HepG2 (cell line): ENCODE results near the gene CHN2. TPM values are rescaled to one million over a fixed set of nuclear protein-coding genes. Genes with fewer than 3 reads are reported as not detected.

Experiments
- ARHGAP35 ChIP-seq: sonication (generic); formaldehyde crosslinking; IDR thresholded peaks from 2 replicates; pipeline ENCODE4 v1.9.0; 2022; ENCODE audit warnings: mild to moderate bottlenecking, inconsistent platforms, moderate library complexity, missing genetic modification reagents, borderline replicate concordance
- CCAR2 ChIP-seq: fragments of 200-400 bp; formaldehyde crosslinking; optimal IDR thresholded peaks from 2 replicates; pipeline ENCODE3; 2018; ENCODE audit warnings: low read depth, mild to moderate bottlenecking, low read length, moderate library complexity
- CENPT ChIP-seq: sonication (generic); formaldehyde crosslinking; IDR thresholded peaks from 2 replicates; pipeline ENCODE4 v1.8.0; 2022; ENCODE audit warnings: low read depth, mild to moderate bottlenecking, moderate library complexity, missing genetic modification reagents
- ERF ChIP-seq: IDR thresholded peaks from 2 replicates; pipeline ENCODE4 v1.6.1; 2018; ENCODE audit warnings: missing biosample characterization, missing genetic modification reagents
- FIP1L1 ChIP-seq: fragments of 200-400 bp; formaldehyde crosslinking; IDR thresholded peaks from 2 replicates; pipeline ENCODE4 v1.6.1; 2018; ENCODE audit warnings: low read depth, mild to moderate bottlenecking, low read length, moderate library complexity, borderline replicate concordance; ENCODE audit not compliant: insufficient read depth
- FOXK2 ChIP-seq: fragments of 450-650 bp; IDR thresholded peaks from 2 replicates; pipeline ENCODE4 v1.6.1; 2016
- FOXP4 ChIP-seq: sonication (generic); formaldehyde crosslinking; IDR thresholded peaks from 2 replicates; pipeline ENCODE4 v1.4.0; 2020; ENCODE audit warnings: missing genetic modification reagents
- JDP2 ChIP-seq: sonication (generic); formaldehyde crosslinking; IDR thresholded peaks from 2 replicates; pipeline ENCODE4 v1.8.1; 2022; ENCODE audit warnings: missing genetic modification reagents, borderline replicate concordance
- JUND ChIP-seq: sonication (generic); formaldehyde crosslinking; IDR thresholded peaks from 2 replicates; pipeline ENCODE4 v1.8.0; 2022; ENCODE audit warnings: mild to moderate bottlenecking, missing genetic modification reagents
- MTA3 ChIP-seq: sonication (generic); formaldehyde crosslinking; IDR thresholded peaks from 2 replicates; pipeline ENCODE4 v1.4.0; 2020; ENCODE audit warnings: missing genetic modification reagents
- NR0B2 ChIP-seq: sonication (generic); formaldehyde crosslinking; IDR thresholded peaks from 2 replicates; pipeline ENCODE4 v1.4.0; 2020; ENCODE audit warnings: mild to moderate bottlenecking, missing genetic modification reagents
- PAX8 ChIP-seq: sonication (generic); formaldehyde crosslinking; IDR thresholded peaks from 2 replicates; pipeline ENCODE4 v1.8.0; 2022; ENCODE audit warnings: mild to moderate bottlenecking, missing genetic modification reagents, borderline replicate concordance
- SNAPC4 ChIP-seq: sonication (generic); formaldehyde crosslinking; IDR thresholded peaks from 2 replicates; pipeline ENCODE4 v1.4.0; 2020; ENCODE audit warnings: mild to moderate bottlenecking, missing genetic modification reagents
- TSC22D2 ChIP-seq: sonication (generic); formaldehyde crosslinking; IDR thresholded peaks from 2 replicates; pipeline ENCODE4 v1.5.1; 2020; ENCODE audit warnings: missing genetic modification reagents, mild to moderate bottlenecking, borderline replicate concordance
- ZFP36L2 ChIP-seq: sonication (generic); formaldehyde crosslinking; IDR thresholded peaks from 2 replicates; pipeline ENCODE4 v1.4.0; 2020; ENCODE audit warnings: missing genetic modification reagents
- ZNF292 ChIP-seq: sonication (generic); formaldehyde crosslinking; IDR thresholded peaks from 2 replicates; pipeline ENCODE4 v1.8.1; 2022; ENCODE audit warnings: mild to moderate bottlenecking, low read depth, missing genetic modification reagents, borderline replicate concordance
- ZNF547 ChIP-seq: sonication (generic); formaldehyde crosslinking; IDR thresholded peaks from 2 replicates; pipeline ENCODE4 v1.5.1; 2020; ENCODE audit warnings: mild to moderate bottlenecking, missing genetic modification reagents
- ZNF660 ChIP-seq: sonication (generic); formaldehyde crosslinking; IDR thresholded peaks from 2 replicates; pipeline ENCODE4 v1.5.1; 2020; ENCODE audit warnings: mild to moderate bottlenecking, low read depth, missing genetic modification reagents, borderline replicate concordance
- ZSCAN9 ChIP-seq: IDR thresholded peaks from 2 replicates; pipeline ENCODE4 v1.6.1; 2016; ENCODE audit warnings: borderline replicate concordance
- polyA plus RNA-seq, 8 experiments: library from polyadenylated mRNA; depleted of rRNA in 3 of 8; stranded (reverse) in 7 of 8; unstranded in 1 of 8; fragments of >200 nt; fragmentation: Illumina TruSeq in 4 of 8; extraction: Trizol in 4 of 8; gene quantifications; 2 replicates each; pipeline versions ENCODE4 v1.2.1 to v1.2.3, GENCODE V29; 2011 to 2016; ENCODE audit warnings: low read depth in 4 of 8, missing spikeins in 1 of 8, mixed read lengths in 1 of 8; ENCODE audit not compliant: insufficient read depth in 1 of 8
- total RNA-seq, 5 experiments: library from RNA; depleted of rRNA; stranded (reverse); fragments of >200 nt; fragmentation: Illumina TruSeq; extraction: Trizol; gene quantifications; 2 replicates each; pipeline ENCODE4 v1.2.3, GENCODE V29; 2016; ENCODE audit warnings: low read depth in 1 of 5
- TF ChIP-seq, protein P1 (sequence below): sonication (generic); formaldehyde crosslinking; IDR thresholded peaks from 2 replicates; pipeline ENCODE4 v1.4.0; 2020; ENCODE audit warnings: missing genetic modification reagents
- TF ChIP-seq, protein P2 (sequence below): sonication (generic); formaldehyde crosslinking; conservative IDR thresholded peaks from 2 replicates; pipeline ENCODE4 v1.4.0; 2020; ENCODE audit warnings: missing genetic modification reagents

Gene CHN2
- total and polyA plus RNA-seq, 2 of the 13 experiments (the other 11 are each of a cell fraction or from before 2014, with no cell fraction given): 23.5 to 30.5 TPM

DNA sequence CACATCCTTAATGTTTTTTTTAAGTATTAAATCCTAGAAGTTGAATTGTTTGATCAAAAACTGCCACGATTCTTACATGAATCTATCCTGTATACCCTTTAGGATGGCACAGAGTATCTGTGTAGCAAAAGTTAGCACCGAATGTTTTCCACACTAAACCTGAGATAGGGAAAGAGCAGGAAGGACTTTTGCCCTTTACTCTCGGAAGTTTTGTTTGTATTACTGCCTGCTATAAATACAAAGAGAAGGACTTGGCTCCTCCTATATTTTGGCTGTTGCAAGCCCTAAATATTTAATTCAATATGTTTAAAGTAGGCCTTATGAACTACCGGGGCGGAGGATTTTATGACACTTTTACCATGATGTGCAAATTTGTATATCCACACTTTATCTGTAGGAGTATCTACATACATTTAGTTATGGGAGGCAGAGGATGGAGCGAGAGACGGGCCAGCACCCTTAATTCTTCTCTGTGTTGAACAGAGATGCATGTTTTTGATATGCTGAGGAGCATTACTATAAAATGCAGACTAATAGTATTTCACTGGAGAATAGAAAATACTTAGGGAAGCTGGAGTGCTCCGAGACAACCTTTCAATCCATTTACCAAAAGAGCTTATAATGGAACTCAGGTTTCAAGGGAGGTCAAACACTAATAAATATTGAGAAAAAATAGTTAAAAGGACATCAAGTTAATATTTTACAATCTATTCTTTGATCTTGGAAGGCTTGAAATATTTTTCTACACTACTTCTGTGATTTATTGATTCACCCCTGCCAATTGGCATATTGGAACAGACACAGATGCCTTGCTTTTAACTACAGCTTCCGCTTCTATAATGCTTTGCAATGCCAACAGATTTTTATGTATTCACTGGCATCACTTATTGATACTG, 97.4 kb downstream of the CHN2 start (continued):
- TF ChIP-seq SNAPC4 (CRISPR knock-in tag) (no peak), ZNF292 (CRISPR knock-in tag) (no peak), ZFP36L2 (CRISPR knock-in tag) (no peak), ARHGAP35 (CRISPR knock-in tag) (no peak), ZNF660 (no peak), ZNF547 (CRISPR knock-in tag) (no peak), NR0B2 (no peak), CENPT (CRISPR knock-in tag) (no peak), CCAR2 (no peak), FOXP4 (CRISPR knock-in tag) (peak; percentile 50; the same call in 1 of the 2 replicates), FIP1L1 (no peak), TSC22D2 (CRISPR knock-in tag) (no peak), FOXK2 (no peak), MTA3 (CRISPR knock-in tag) (no peak), JDP2 (CRISPR knock-in tag) (no peak), ZSCAN9 (CRISPR knock-in tag) (no peak), JUND (no peak), PAX8 (CRISPR knock-in tag) (no peak), ERF (CRISPR knock-in tag) (0 out of 2 replicates have a peak, but pooled peaks have one; percentile 10)
- TF ChIP-seq, protein P1, sequence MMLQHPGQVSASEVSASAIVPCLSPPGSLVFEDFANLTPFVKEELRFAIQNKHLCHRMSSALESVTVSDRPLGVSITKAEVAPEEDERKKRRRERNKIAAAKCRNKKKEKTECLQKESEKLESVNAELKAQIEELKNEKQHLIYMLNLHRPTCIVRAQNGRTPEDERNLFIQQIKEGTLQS (CRISPR knock-in tag): no peak
- TF ChIP-seq, protein P2, sequence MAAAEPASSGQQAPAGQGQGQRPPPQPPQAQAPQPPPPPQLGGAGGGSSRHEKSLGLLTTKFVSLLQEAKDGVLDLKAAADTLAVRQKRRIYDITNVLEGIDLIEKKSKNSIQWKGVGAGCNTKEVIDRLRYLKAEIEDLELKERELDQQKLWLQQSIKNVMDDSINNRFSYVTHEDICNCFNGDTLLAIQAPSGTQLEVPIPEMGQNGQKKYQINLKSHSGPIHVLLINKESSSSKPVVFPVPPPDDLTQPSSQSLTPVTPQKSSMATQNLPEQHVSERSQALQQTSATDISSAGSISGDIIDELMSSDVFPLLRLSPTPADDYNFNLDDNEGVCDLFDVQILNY (CRISPR knock-in tag): no peak
